NCI-H1105 (cell line): ENCODE measurements around the gene PCNX2.

Experiments used
- DNase-seq: peaks from one replicate; lab custom pipeline; 2025; lab: John Stamatoyannopoulos, UW

PCNX2 gene

GRCh38 chr1:232983817-232984567, 311.5 kb downstream of the PCNX2 start:
- no peak for DNase-seq

- DNase-seq = no peak
Measured at GRCh38 chr1:232983375-232983774, 312.1 kb downstream of the PCNX2 start.

GRCh38 chr1:232982238-232982944, 313.1 kb downstream of the PCNX2 start:
- DNase-seq = no peak

GRCh38 chr1:232980986-232981560, 314.5 kb downstream of the PCNX2 start:
- DNase-seq = no peak

GRCh38 chr1:232980355-232980978, 315.1 kb downstream of the PCNX2 start:
- DNase-seq = no peak

- no peak for DNase-seq
Measured at GRCh38 chr1:232979558-232979957, 316.0 kb downstream of the PCNX2 start.

- DNase-seq = no peak
Measured at GRCh38 chr1:232978815-232979214, 316.7 kb downstream of the PCNX2 start.

- no peak for DNase-seq
Measured at GRCh38 chr1:232978091-232978634, 317.4 kb downstream of the PCNX2 start.

- DNase-seq = no peak
Measured at GRCh38 chr1:232974971-232975370, 320.6 kb downstream of the PCNX2 start.

GRCh38 chr1:232973652-232974611, 321.6 kb downstream of the PCNX2 start:
- DNase-seq = no peak

GRCh38 chr1:232970508-232970907, 325.0 kb downstream of the PCNX2 start:
- DNase-seq = no peak

GRCh38 chr1:232969799-232970198, 325.7 kb downstream of the PCNX2 start:
- DNase-seq = no peak

GRCh38 chr1:232968965-232969364, 326.6 kb downstream of the PCNX2 start:
- no peak for DNase-seq

- DNase-seq = no peak
Measured at GRCh38 chr1:232968391-232968790, 327.1 kb downstream of the PCNX2 start.

- DNase-seq = no peak
Measured at GRCh38 chr1:232966663-232967062, 328.9 kb downstream of the PCNX2 start.

GRCh38 chr1:232965912-232966217, 329.7 kb downstream of the PCNX2 start:
- DNase-seq = no peak

GRCh38 chr1:232965124-232965911, 330.2 kb downstream of the PCNX2 start:
- DNase-seq = no peak

- no peak for DNase-seq
Measured at GRCh38 chr1:232964601-232965000, 330.9 kb downstream of the PCNX2 start.

GRCh38 chr1:232962761-232963745, 332.5 kb downstream of the PCNX2 start:
- DNase-seq = no peak
